NOMO-1 treated with DMSO at 0.1 percent for 48 hours (cell line): Measurements from ENCODE around the gene MUC16.
"Not testable (repeated sequence)": the region's sequence is repeated elsewhere in the genome, so short reads cannot be mapped to it uniquely, and the experiment has no call there.

Experiments
- DNase-seq: peaks from one replicate; lab custom pipeline; 2025; ENCODE audit not compliant: unreplicated experiment; lab: John Stamatoyannopoulos, UW

MUC16 gene

DNA sequence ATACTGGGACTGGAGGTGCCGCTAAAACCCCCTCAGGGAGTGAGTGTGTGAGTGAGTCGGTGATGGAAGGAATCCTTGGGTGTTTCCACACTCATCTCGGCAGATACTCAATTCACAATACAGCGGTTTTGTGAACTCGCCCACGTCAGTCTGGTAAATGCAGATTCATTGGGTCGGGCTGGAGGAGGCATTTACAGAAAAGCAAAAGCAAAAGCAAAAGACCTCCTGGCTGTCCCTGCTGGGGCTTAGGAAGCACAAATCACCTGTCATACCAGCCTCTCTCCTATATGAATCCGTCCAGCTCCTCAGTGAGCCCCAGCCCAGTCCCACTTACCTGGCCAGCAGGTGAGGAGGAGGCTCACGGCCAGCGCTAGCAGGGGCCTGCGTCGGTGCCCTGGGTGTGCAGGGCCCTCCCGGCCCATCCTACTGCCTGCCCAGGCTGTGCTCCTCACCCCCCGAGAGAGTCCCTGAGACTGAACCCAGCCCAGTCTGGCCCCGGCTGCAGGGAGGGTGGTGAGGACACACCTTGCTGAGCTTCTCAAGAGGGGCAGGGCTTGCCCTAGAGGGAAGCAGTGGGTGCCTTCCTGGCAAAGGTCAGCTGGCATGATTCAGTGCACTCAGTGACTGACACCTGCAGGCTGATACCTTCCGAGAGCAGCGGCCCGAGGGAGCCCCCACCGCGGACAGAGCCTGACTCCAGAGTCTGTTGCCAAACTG lies at the start of gene MUC16:
Gene MUC16 (minus strand): TSS at position 475 of the 717 bp plus-strand sequence.
- DNase-seq: no peak

GRCh38 chr19:9058905-9059667 lies 48.9 kb upstream of the MUC16 start:
- no peak for DNase-seq

- no peak for DNase-seq
These were observed 47.5 kb upstream of the MUC16 start for GRCh38 chr19:9057505-9058258.

DNA sequence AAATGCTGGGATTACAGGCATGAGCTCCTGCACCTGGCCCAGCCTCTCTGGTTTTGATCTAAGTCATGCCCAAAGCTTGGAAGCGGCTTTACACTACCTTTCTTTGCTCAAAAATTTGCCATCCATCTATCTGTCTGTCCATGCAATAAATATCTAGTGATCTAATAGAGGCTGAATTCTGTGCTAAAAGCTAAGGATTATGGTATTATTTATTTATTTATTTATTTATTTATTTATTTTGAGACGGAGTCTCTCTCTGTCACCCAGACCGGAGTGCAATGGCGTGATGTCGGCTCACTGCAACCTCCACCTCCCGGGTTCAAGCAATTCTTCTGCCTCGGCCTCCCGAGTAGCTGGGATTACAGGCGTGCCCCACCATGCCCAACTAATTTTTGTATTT lies 45.9 kb upstream of the MUC16 start:
- DNase-seq: not testable (repeated sequence)

- no peak for DNase-seq
These were observed 44.6 kb upstream of the MUC16 start for GRCh38 chr19:9054765-9055164.

- no peak for DNase-seq
These were observed 44.0 kb upstream of the MUC16 start for GRCh38 chr19:9054207-9054606.

DNA sequence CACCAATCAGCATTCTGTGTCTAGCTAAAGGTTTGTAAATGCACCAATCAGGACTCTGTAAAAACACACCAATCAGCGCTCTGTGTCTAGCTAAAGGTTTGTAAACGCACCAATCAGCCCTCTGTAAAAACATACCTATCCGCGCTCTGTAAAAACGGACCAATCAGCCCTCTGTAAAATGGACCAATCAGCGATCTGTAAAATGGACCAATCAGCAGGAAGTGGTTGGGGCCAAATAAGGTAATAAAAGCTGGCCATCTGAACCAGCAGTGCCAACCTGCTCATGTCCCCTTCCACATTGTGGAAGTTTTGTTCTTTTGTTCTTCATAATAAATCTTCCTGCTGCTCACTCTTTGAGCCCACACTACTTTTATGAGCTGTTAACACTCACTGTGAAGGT lies 43.5 kb upstream of the MUC16 start:
- not testable (repeated sequence) for DNase-seq

DNA sequence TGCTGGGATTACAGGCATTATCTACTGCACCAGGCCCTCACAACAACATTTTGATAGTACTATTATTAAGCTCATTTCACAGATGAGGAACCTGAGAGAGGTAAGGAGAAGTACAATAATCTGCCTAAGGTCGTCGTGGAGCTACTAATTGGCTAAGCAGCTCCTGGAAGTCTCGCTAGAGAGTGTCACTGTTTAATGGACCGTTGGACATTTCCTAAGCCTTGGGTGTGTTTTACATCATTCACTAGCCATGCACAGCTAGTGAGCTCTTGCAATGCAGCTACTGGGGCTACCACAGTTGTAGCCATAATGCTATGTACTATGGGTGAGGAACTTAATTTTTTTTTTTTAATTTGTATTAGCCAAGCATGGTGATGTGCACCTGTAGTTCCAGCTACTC lies 42.7 kb upstream of the MUC16 start:
- no peak for DNase-seq

GRCh38 chr19:9046694-9047093 lies 36.5 kb upstream of the MUC16 start:
- no peak for DNase-seq

GRCh38 chr19:9044449-9044848 lies 34.2 kb upstream of the MUC16 start:
- no peak for DNase-seq

GRCh38 chr19:9043524-9043923 lies 33.3 kb upstream of the MUC16 start:
- DNase-seq: no peak

DNA sequence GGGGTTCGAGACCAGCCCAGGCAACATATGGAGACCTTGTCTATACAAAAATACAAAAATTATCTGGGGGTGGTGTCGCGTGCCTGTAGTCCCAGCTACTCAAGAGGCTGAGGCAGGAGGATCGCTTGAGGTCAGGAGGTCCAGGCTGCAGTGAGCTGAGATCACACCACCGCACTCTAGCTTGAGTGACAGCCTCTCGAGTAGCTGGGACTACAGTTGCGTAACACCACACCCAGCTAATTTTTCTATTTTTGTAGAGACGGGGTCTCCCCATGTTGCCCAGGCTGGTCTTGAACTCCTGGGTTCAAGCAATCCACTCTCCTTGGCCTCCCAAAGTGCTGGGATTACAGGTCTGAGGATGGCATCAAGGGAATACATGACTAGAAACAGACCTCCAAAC lies 30.8 kb upstream of the MUC16 start:
- DNase-seq: no peak

GRCh38 chr19:9040131-9040530 lies 29.9 kb upstream of the MUC16 start:
- DNase-seq: no peak

GRCh38 chr19:9039728-9040127 lies 29.5 kb upstream of the MUC16 start:
- DNase-seq: no peak

- no peak for DNase-seq
These were observed 27.3 kb upstream of the MUC16 start for GRCh38 chr19:9037400-9038062.

DNA sequence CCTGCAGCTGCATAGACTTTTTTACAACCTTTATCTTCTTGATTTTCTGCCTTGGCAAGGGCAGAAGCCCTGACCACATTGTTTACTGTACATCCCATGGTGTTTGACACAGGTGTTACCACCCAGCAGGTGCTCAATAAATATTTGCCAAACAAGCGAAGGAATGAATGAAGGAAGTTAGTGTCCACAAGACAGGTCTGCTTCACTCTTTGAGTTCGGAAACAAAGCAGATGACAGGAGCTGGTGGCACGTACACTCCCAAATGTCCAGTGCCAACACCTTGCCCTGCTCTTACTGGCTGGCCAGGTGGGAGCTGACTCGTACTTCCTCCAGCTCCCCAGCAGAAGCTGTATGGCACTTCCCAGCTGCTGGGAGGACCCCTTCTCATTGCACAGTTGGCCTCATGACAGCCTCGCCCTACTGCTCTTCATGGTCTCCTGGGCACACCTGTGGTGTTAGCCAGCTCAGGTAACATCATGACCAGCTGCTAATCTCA lies 22.0 kb upstream of the MUC16 start:
- DNase-seq: no peak

GRCh38 chr19:9018163-9018875 lies 8.1 kb upstream of the MUC16 start:
- DNase-seq: no peak

GRCh38 chr19:9014803-9015202 lies 4.6 kb upstream of the MUC16 start:
- no peak for DNase-seq

DNA sequence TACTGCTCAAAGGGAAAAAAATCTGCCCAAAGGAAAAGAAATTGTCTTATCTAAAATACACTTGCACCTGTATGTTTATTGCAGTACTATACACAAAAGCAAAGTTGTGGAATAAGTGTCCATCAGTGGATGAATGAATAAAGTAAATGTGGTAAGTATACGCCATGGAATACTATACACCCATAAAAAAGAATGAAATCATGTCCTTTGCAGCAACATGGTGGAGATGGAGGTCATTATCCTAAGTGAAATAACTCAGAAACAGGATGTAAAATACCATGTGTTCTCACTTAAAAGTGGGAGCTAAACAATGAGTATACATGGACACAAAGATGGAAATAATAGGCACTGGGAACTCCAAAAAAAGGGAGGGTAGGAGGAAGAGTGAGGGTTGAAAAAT lies 3.8 kb upstream of the MUC16 start:
- DNase-seq: no peak

DNA sequence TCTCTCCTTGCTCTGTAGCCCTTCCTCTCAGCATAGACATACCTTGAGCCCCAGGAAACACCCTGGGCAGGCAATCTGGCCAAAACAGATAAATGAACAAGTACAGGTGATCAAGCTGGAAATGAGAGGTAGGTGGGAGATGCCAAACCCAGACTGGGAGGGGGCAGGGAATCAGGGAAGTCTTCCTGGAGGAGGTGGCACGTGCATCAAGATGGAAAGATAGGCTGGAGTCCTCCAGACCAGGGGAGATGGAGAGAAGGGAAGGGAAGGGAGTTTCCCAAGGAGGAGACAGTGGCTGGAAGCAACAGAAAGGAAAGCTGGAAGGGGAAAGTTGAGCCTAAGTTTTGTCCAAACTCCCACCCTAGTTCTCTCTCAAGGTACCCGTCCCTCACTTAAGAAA lies 1.7 kb upstream of the MUC16 start:
- DNase-seq: no peak

DNA sequence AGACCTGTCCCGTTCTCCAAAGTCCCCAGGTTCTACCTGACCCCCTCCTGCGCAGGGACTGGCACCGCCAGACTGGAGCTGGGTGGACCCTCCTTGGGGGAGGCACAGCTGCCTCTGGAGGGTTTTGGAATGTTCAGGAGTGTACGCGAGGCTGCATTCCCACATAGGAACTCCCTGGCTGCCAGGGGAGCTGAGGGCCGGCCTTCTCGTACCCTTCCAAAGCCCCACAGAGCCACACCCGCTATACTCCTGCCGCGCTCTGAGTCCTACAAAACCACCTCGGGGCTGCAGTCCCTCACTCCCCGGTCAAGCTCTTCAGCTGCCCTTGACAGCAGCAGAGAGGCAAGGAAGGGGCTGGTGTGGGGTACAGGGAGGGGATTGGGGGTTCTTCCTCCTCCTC lies 484 bp upstream of the MUC16 start:
- no peak for DNase-seq
